Measurements from ENCODE around the gene FNBP1. TPM values are rescaled to one million over a fixed set of nuclear protein-coding genes. Genes with fewer than 3 reads are reported as not detected.

Gene FNBP1
- total RNA-seq, 1 experiment from 2014 or later: 53.6 TPM

GRCh38 chr9:129988607-129989361, 54.2 kb downstream of the FNBP1 start:
- no peak for TF ChIP-seq SIN3A (IDR thresholded peaks at IDR 0.05; ENCODE audit: borderline replicate concordance, insufficient read depth, low read depth, low read length)
- no peak for TF ChIP-seq TCF7L2 (IDR thresholded peaks at IDR 0.05; ENCODE audit: low read depth, low read length)
- TF ChIP-seq POLR2AphosphoS5 (IDR thresholded peaks at IDR 0.05; ENCODE audit: low read depth, low read length): no peak
- TF ChIP-seq, protein P1, sequence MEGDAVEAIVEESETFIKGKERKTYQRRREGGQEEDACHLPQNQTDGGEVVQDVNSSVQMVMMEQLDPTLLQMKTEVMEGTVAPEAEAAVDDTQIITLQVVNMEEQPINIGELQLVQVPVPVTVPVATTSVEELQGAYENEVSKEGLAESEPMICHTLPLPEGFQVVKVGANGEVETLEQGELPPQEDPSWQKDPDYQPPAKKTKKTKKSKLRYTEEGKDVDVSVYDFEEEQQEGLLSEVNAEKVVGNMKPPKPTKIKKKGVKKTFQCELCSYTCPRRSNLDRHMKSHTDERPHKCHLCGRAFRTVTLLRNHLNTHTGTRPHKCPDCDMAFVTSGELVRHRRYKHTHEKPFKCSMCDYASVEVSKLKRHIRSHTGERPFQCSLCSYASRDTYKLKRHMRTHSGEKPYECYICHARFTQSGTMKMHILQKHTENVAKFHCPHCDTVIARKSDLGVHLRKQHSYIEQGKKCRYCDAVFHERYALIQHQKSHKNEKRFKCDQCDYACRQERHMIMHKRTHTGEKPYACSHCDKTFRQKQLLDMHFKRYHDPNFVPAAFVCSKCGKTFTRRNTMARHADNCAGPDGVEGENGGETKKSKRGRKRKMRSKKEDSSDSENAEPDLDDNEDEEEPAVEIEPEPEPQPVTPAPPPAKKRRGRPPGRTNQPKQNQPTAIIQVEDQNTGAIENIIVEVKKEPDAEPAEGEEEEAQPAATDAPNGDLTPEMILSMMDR (IDR thresholded peaks at IDR 0.05): no peak
- TF ChIP-seq, protein P2, sequence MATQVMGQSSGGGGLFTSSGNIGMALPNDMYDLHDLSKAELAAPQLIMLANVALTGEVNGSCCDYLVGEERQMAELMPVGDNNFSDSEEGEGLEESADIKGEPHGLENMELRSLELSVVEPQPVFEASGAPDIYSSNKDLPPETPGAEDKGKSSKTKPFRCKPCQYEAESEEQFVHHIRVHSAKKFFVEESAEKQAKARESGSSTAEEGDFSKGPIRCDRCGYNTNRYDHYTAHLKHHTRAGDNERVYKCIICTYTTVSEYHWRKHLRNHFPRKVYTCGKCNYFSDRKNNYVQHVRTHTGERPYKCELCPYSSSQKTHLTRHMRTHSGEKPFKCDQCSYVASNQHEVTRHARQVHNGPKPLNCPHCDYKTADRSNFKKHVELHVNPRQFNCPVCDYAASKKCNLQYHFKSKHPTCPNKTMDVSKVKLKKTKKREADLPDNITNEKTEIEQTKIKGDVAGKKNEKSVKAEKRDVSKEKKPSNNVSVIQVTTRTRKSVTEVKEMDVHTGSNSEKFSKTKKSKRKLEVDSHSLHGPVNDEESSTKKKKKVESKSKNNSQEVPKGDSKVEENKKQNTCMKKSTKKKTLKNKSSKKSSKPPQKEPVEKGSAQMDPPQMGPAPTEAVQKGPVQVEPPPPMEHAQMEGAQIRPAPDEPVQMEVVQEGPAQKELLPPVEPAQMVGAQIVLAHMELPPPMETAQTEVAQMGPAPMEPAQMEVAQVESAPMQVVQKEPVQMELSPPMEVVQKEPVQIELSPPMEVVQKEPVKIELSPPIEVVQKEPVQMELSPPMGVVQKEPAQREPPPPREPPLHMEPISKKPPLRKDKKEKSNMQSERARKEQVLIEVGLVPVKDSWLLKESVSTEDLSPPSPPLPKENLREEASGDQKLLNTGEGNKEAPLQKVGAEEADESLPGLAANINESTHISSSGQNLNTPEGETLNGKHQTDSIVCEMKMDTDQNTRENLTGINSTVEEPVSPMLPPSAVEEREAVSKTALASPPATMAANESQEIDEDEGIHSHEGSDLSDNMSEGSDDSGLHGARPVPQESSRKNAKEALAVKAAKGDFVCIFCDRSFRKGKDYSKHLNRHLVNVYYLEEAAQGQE (IDR thresholded peaks at IDR 0.05; ENCODE audit: insufficient read depth in 1 of 2, low read depth in 2 of 2, low read length in 1 of 2): no peak
- BruUV-seq (replicated peaks): no TSS peak
- no peaks in the 10 kb centered on the region for H3K4me1 ChIP-seq (ENCODE audit: control insufficient read depth, insufficient read depth, low read length)
- ATAC-seq: no peak
- intact Hi-C loops (cut with micrococcal nuclease; ENCODE audit: unreplicated experiment): no loop called here
- ChIA-PET POLR2A (no interaction called here), CTCF (no interaction called here)
- H3K27me3 ChIP-seq (ENCODE audit: control insufficient read depth, insufficient read depth, low read length): no peaks in the 10 kb centered on the region
- no peak overlapping the region for H3K27ac ChIP-seq (ENCODE audit: low read length)
- no peaks in the 10 kb centered on the region for H3K36me3 ChIP-seq (ENCODE audit: control insufficient read depth, insufficient read depth, low read length)
- DNase-seq (ENCODE audit: low read depth, low spot score): no peak
- H3K4me3 ChIP-seq (ENCODE audit: low read depth in 2 of 2, low read length in 2 of 2): no peak overlapping the region
- no peaks in the 10 kb centered on the region for H3K9me3 ChIP-seq (ENCODE audit: control insufficient read depth, insufficient read depth, low read depth, low read length)
- in situ Hi-C loops (cut with HindIII; ENCODE audit: low pct_unique_long_range_greater_than_20kb, low sequenced_read_pairs): no loop called here

- intact Hi-C loops (cut with micrococcal nuclease; ENCODE audit: unreplicated experiment): no loop called here
- no peak overlapping the region for H3K27ac ChIP-seq (ENCODE audit: low read length)
- TF ChIP-seq TCF7L2 (IDR thresholded peaks at IDR 0.05; ENCODE audit: low read depth, low read length) (no peak), SIN3A (IDR thresholded peaks at IDR 0.05; ENCODE audit: borderline replicate concordance, insufficient read depth, low read depth, low read length) (no peak), POLR2AphosphoS5 (IDR thresholded peaks at IDR 0.05; ENCODE audit: low read depth, low read length) (no peak)
- TF ChIP-seq, protein P2 (IDR thresholded peaks at IDR 0.05; ENCODE audit: insufficient read depth in 1 of 2, low read depth in 2 of 2, low read length in 1 of 2): no peak
- TF ChIP-seq, protein P1 (IDR thresholded peaks at IDR 0.05): no peak
- H3K4me3 ChIP-seq (ENCODE audit: low read depth in 2 of 2, low read length in 2 of 2): no peak overlapping the region
- ATAC-seq (no peak), DNase-seq (ENCODE audit: low read depth, low spot score) (no peak)
- in situ Hi-C loops (cut with HindIII; ENCODE audit: low pct_unique_long_range_greater_than_20kb, low sequenced_read_pairs): no loop called here
- no peaks in the 10 kb centered on the region for H3K9me3 ChIP-seq (ENCODE audit: control insufficient read depth, insufficient read depth, low read depth, low read length)
- ChIA-PET POLR2A (no interaction called here), CTCF (no interaction called here)
- H3K36me3 ChIP-seq (ENCODE audit: control insufficient read depth, insufficient read depth, low read length): no peaks in the 10 kb centered on the region
- no peaks in the 10 kb centered on the region for H3K4me1 ChIP-seq (ENCODE audit: control insufficient read depth, insufficient read depth, low read length)
- no TSS peak for BruUV-seq (replicated peaks)
- no peaks in the 10 kb centered on the region for H3K27me3 ChIP-seq (ENCODE audit: control insufficient read depth, insufficient read depth, low read length)
Observed at GRCh38 chr9:129987941-129988340, 55.0 kb downstream of the FNBP1 start.
